CD14-positive monocyte (primary cell): ENCODE results near the gene ZNF280D. TPM values are rescaled to one million over a fixed set of nuclear protein-coding genes. Genes with fewer than 3 reads are reported as not detected.
A peak's percentile ranks its signal among the peaks of the same experiment; 100 is the strongest.

ENCODE experiments used
- DNase-seq, 3 donors: peaks; one replicate each; pipeline ENCODE4 v3.0.0-alpha.2; 2011 to 2022
- H2AFZ ChIP-seq: 2 replicates; pipeline ENCODE4 v1.6.0; 2012; ENCODE audit warnings: mild to moderate bottlenecking, low read depth, low read length, inconsistent platforms; ENCODE audit not compliant: insufficient read depth, poor library complexity, severe bottlenecking
- H3K27ac ChIP-seq, 2 donors: 1 replicate in 1 of 2; 2 replicates in 1 of 2; pipeline ENCODE4 v1.5.1; 2012 to 2013; ENCODE audit warnings: low read length in 2 of 2, control low read depth in 1 of 2, inconsistent platforms in 1 of 2, low read depth in 1 of 2, mild to moderate bottlenecking in 1 of 2
- H3K27me3 ChIP-seq, 2 donors: one replicate each; pipeline versions ENCODE4 v1.6.0 to v1.6.1; 2011 to 2013; ENCODE audit warnings: low read length in 2 of 2; ENCODE audit not compliant: control insufficient read depth in 2 of 2, insufficient read depth in 2 of 2
- H3K36me3 ChIP-seq, 2 donors: replicated peaks in 1 of 2; 1 replicate in 1 of 2; 2 replicates in 1 of 2; pipeline versions ENCODE4 v1.5.1 to v1.6.1; 2012 to 2013; ENCODE audit warnings: low read length in 2 of 2, control low read depth in 1 of 2, inconsistent platforms in 1 of 2, mild to moderate bottlenecking in 1 of 2; ENCODE audit not compliant: insufficient read depth in 2 of 2, control insufficient read depth in 1 of 2
- H3K4me1 ChIP-seq, 2 donors: 1 replicate in 1 of 2; 2 replicates in 1 of 2; pipeline versions ENCODE4 v1.5.1 to v1.6.1; 2012 to 2013; ENCODE audit warnings: low read length in 2 of 2, control low read depth in 1 of 2, inconsistent platforms in 1 of 2, mild to moderate bottlenecking in 1 of 2, moderate library complexity in 1 of 2; ENCODE audit not compliant: insufficient read depth in 2 of 2, control insufficient read depth in 1 of 2
- H3K4me2 ChIP-seq: replicated peaks from 2 replicates; pipeline ENCODE3; 2012; ENCODE audit warnings: low read length, moderate library complexity, mild to moderate bottlenecking; ENCODE audit not compliant: poor library complexity, severe bottlenecking; ENCODE audit errors: extremely low read depth
- H3K4me3 ChIP-seq, 3 experiments: fragments of 200-600 bp in 1 of 3; sonication (generic) in 1 of 3; replicated peaks in 1 of 3; 1 replicate in 2 of 3; 2 replicates in 1 of 3; pipeline ENCODE4 v1.5.1; 2011 to 2013; ENCODE audit warnings: low read length in 3 of 3, mild to moderate bottlenecking in 3 of 3, control low read depth in 2 of 3, low read depth in 2 of 3, inconsistent platforms in 1 of 3, moderate library complexity in 1 of 3
- H3K79me2 ChIP-seq: 2 replicates; pipeline ENCODE4 v1.6.0; 2012; ENCODE audit warnings: mild to moderate bottlenecking, control low read depth, inconsistent platforms, low read length, moderate library complexity; ENCODE audit not compliant: insufficient read depth
- H3K9ac ChIP-seq: 2 replicates; pipeline ENCODE4 v1.6.0; 2017; ENCODE audit warnings: low read length, mild to moderate bottlenecking; ENCODE audit not compliant: insufficient read depth, poor library complexity, severe bottlenecking
- H3K9me3 ChIP-seq, 2 donors: replicated peaks in 1 of 2; 1 replicate in 1 of 2; 2 replicates in 1 of 2; pipeline versions ENCODE4 v1.5.1 to v1.6.1; 2012 to 2013; ENCODE audit warnings: low read length in 2 of 2, control low read depth in 1 of 2; ENCODE audit not compliant: control insufficient read depth in 1 of 2, insufficient read depth in 1 of 2
- H4K20me1 ChIP-seq: 2 replicates; pipeline ENCODE4 v1.6.0; 2012; ENCODE audit warnings: mild to moderate bottlenecking, low read length, control low read depth, moderate library complexity; ENCODE audit not compliant: insufficient read depth
- H3K27ac Mint-ChIP-seq, 7 donors: one replicate each; pipeline ENCODE4 v1.8.0; 2020; ENCODE audit warnings: mild to moderate bottlenecking in 7 of 7, mixed read lengths in 7 of 7, moderate library complexity in 6 of 7, inconsistent platforms in 2 of 7
- H3K27me3 Mint-ChIP-seq, 3 donors: one replicate each; pipeline ENCODE4 v1.8.0; 2021 to 2022; ENCODE audit warnings: low read depth in 3 of 3, mild to moderate bottlenecking in 3 of 3, mixed read lengths in 3 of 3, moderate library complexity in 3 of 3, inconsistent platforms in 1 of 3
- H3K36me3 Mint-ChIP-seq, 2 donors: one replicate each; pipeline ENCODE4 v1.8.0; 2020; ENCODE audit warnings: mixed read lengths in 2 of 2, inconsistent platforms in 1 of 2, mild to moderate bottlenecking in 1 of 2
- H3K4me1 Mint-ChIP-seq: one replicate; pipeline ENCODE4 v1.8.0; 2020; ENCODE audit warnings: mild to moderate bottlenecking, mixed read lengths
- H3K4me3 Mint-ChIP-seq, 2 donors: one replicate each; pipeline ENCODE4 v1.8.0; 2020; ENCODE audit warnings: mild to moderate bottlenecking in 2 of 2, mixed read lengths in 2 of 2, moderate library complexity in 1 of 2
- H3K9me3 Mint-ChIP-seq, 7 donors: one replicate each; pipeline ENCODE4 v1.8.0; 2020 to 2022; ENCODE audit warnings: mixed read lengths in 7 of 7, mild to moderate bottlenecking in 6 of 7, moderate library complexity in 6 of 7, inconsistent platforms in 2 of 7
- CTCF ChIP-seq: fragments of 200-600 bp; IDR thresholded peaks from one replicate; pipeline ENCODE4 v1.8.0; 2022; ENCODE audit warnings: antibody characterized with exemption, mild to moderate bottlenecking
- WGBS: methylation state at CpG from one replicate; pipeline ENCODE4 v1.1.5; 2013; ENCODE audit warnings: missing lambda C conversion rate; ENCODE audit not compliant: insufficient coverage; 5-methylcytosine and 5-hydroxymethylcytosine counted together
- intact Hi-C, 2 donors: fragments of 100-400 bp; cut with micrococcal nuclease; formaldehyde crosslinking; loops; one replicate each; pipeline versions ENCODE4 v1.15.0 to v1.15.1; 2023
- polyA plus RNA-seq, 3 donors: library from polyadenylated mRNA; depleted of rRNA in 1 of 3; unstranded in 2 of 3; stranded (reverse) in 1 of 3; fragments of 300-500 nt in 2 of 3; fragments of >200 nt in 1 of 3; fragmentation: Illumina TruSeq in 2 of 3; gene quantifications; 1 replicate in 2 of 3; 2 replicates in 1 of 3; pipeline ENCODE4 v1.2.3, GENCODE V29; 2012 to 2021
- small RNA-seq: library from RNA; depleted of rRNA; stranded (forward); fragments of <200 nt; gene quantifications from one replicate; pipeline ENCODE3, GENCODE V24; 2012; ENCODE audit warnings: low read depth; ENCODE audit not compliant: insufficient read length

ZNF280D gene
- polyA plus RNA-seq, 3 donors, result 5.1 to 14.2 (median 8.0) TPM

DNA sequence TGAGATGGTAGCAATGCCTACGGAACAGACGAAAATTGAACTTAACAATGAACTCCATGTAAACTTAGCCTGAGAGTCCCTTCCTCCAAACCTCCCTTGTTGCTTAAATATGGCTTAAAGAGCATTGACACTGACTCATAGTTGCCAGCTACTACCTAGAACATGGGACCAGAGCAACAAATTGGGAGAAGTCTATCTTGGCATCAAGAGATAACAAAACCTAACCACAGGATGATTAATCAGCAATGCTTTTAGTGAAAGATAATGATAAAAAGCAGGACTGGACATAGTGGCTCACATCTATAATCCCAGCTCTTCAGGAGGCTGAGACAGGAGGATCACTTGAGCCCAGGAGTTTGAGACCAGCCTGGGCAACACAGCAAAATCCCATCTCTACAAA is 150.5 kb downstream of the ZNF280D start:
- Histone ChIP-seq H3K4me1 (no peaks in the 10 kb centered on the region), H3K4me2 (no peak overlapping the region), H3K36me3 (no peaks in the 10 kb centered on the region), H3K9ac (no peak overlapping the region), H4K20me1 (no peaks in the 10 kb centered on the region), H3K27ac (no peak overlapping the region), H3K9me3 (peaks cover 17 to 26% of the 10 kb centered on the region in 2 donors), H3K79me2 (no peaks in the 10 kb centered on the region), H3K4me3 (no peak overlapping the region), H3K27me3 (no peaks in the 10 kb centered on the region), H2AFZ (no peak overlapping the region)
- 80% methylated on average over 2 of the region's 2 CpGs for WGBS
- Mint-ChIP-seq H3K36me3 (no peaks in the 10 kb centered on the region), H3K9me3 (peaks cover 10 to 38% (median 29%) of the 10 kb centered on the region in 7 donors), H3K4me1 (no peaks in the 10 kb centered on the region), H3K4me3 (no peak overlapping the region), H3K27ac (peak overlapping the region in 1 of 7 donors; percentile 41), H3K27me3 (peaks cover 0 to 4% (median 2%) of the 10 kb centered on the region in 3 donors)
- intact Hi-C loops, result no loop called here
- TF ChIP-seq CTCF, result no peak
- DNase-seq, result no peak

Small RNA genes within 50 kb of the gene (small RNA-seq; reads per million reads assigned to genes)
- gene RF00019, result not detected

Other genes with a start within 250 kb of the ZNF280D start
- gene TCF12, start 185.1 kb upstream of the ZNF280D start, polyA plus RNA-seq, result 10 to 100 TPM; 15.8 to 52.5 (median 27.6) TPM